ENCODE measurements around the gene TPM4.

The TPM4 gene

GRCh38 chr19:16113727-16114126, 37.4 kb downstream of the TPM4 start:
- H3K4me3 ChIP-seq (ENCODE audit: low read depth, low read length) = peak overlapping the region; percentile 1
- no peak for TF ChIP-seq CTCF (IDR thresholded peaks at IDR 0.05; ENCODE audit: borderline replicate concordance, insufficient read depth, low read depth, low read length)

GRCh38 chr19:16115301-16116039, 39.2 kb downstream of the TPM4 start:
- H3K4me3 ChIP-seq (ENCODE audit: low read depth, low read length) = no peak overlapping the region
- TF ChIP-seq CTCF (IDR thresholded peaks at IDR 0.05; ENCODE audit: borderline replicate concordance, insufficient read depth, low read depth, low read length) = no peak

GRCh38 chr19:16116067-16116466, 39.8 kb downstream of the TPM4 start:
- no peak overlapping the region for H3K4me3 ChIP-seq (ENCODE audit: low read depth, low read length)

GRCh38 chr19:16117594-16118033, 41.3 kb downstream of the TPM4 start:
- peak; percentile 44 for TF ChIP-seq CTCF (IDR thresholded peaks at IDR 0.05; ENCODE audit: borderline replicate concordance, insufficient read depth, low read depth, low read length)
- H3K4me3 ChIP-seq (ENCODE audit: low read depth, low read length) = peak overlapping the region; percentile 11

More at GRCh38 chr19:16116067-16116466, 39.8 kb downstream of the TPM4 start:
- no peak for TF ChIP-seq CTCF (IDR thresholded peaks at IDR 0.05; ENCODE audit: borderline replicate concordance, insufficient read depth, low read depth, low read length)

GRCh38 chr19:16118489-16119033, 42.3 kb downstream of the TPM4 start:
- TF ChIP-seq CTCF (IDR thresholded peaks at IDR 0.05; ENCODE audit: borderline replicate concordance, insufficient read depth, low read depth, low read length) = no peak
- H3K4me3 ChIP-seq (ENCODE audit: low read depth, low read length) = peak overlapping the region; percentile 32

GRCh38 chr19:16119075-16119857, 43.0 kb downstream of the TPM4 start:
- peak overlapping the region; percentile 1 for H3K4me3 ChIP-seq (ENCODE audit: low read depth, low read length)

GRCh38 chr19:16121141-16121540, 44.8 kb downstream of the TPM4 start:
- no peak overlapping the region for H3K4me3 ChIP-seq (ENCODE audit: low read depth, low read length)
- TF ChIP-seq CTCF (IDR thresholded peaks at IDR 0.05; ENCODE audit: borderline replicate concordance, insufficient read depth, low read depth, low read length) = no peak
